ENCODE measurements around the gene GATD1. TPM values are rescaled to one million over a fixed set of nuclear protein-coding genes. Genes with fewer than 3 reads are reported as not detected.

GATD1 gene
- total RNA-seq, 1 experiment from 2014 or later: 88.7 TPM

GRCh38 chr11:727859-728748 is 49.2 kb downstream of the GATD1 start:
- Histone ChIP-seq H3K36me3 (ENCODE audit: control insufficient read depth in 1 of 2, insufficient read depth in 2 of 2, low read length in 2 of 2) (peaks cover 0 to 11% of the 10 kb centered on the region in 2 experiments; a peak in 1 of 4 replicates), H3K27ac (ENCODE audit: low read depth, low read length) (peak overlapping the region; percentile 70), H3K9me2 (ENCODE audit: insufficient read depth) (no peaks in the 10 kb centered on the region), H3K4me3 (replicated peaks in 1 of 2; ENCODE audit: low read depth in 1 of 2, low read length in 2 of 2) (0 out of 4 replicates have a peak overlapping the region, but pooled peaks of 1 of the 2 experiments have one; percentile 14), H2AFZ (ENCODE audit: low read depth, low read length, poor library complexity, severe bottlenecking) (no peak overlapping the region), H4K20me1 (ENCODE audit: insufficient read depth) (no peaks in the 10 kb centered on the region), H3K9me3 (ENCODE audit: control insufficient read depth in 1 of 2, insufficient read depth in 1 of 2, low read depth in 1 of 2, low read length in 2 of 2) (no peaks in the 10 kb centered on the region), H3K9ac (ENCODE audit: low read length) (peak overlapping the region; percentile 61), H3K4me1 (ENCODE audit: control insufficient read depth in 1 of 2, insufficient read depth in 2 of 2, low read length in 2 of 2) (peaks cover 7 to 24% of the 10 kb centered on the region in 2 experiments; a peak in 3 of 4 replicates), H3K27me3 (ENCODE audit: insufficient read depth, low read length) (no peaks in the 10 kb centered on the region), H3K4me2 (ENCODE audit: low read length) (peak overlapping the region; percentile 78), H3K79me2 (ENCODE audit: insufficient read depth, low read length) (no peaks in the 10 kb centered on the region)
- intact Hi-C loops (cut with micrococcal nuclease): loop anchor here (2.0 kb wide), 2 partner anchors 37 to 173 kb away; no protein-coding TSS in a partner anchor
- ChIA-PET RAD21 (ENCODE audit: low non-redundant PET in 1 of 2, low total read pairs in 2 of 2, uncharacterized antibody in 2 of 2, unreplicated experiment in 2 of 2) (interaction anchor here (0.6 kb wide), 2 partner anchors 31 to 172 kb away, joined by 3 read pairs; no protein-coding TSS in a partner anchor), POLR2A (interaction anchor here (1.2 kb wide), 2 partner anchors 12 to 35 kb away, joined by 3 to 4 read pairs; no protein-coding TSS in a partner anchor), CTCF (interaction anchor here (0.7 to 2.1 kb wide), 9 partner anchors 9 to 35 kb away, joined by 3 to 10 read pairs (median 6); partner anchors contain the start of genes DEAF1, EPS8L2, TALDO1 and TMEM80)
- BruUV-seq (replicated peaks): no TSS peak
- peak; percentile 91 for ATAC-seq
- peak; percentile 91 for DNase-seq (ENCODE audit: low read depth, low spot score)
- TF ChIP-seq ZBTB33 (IDR thresholded peaks at IDR 0.05; ENCODE audit: extremely low read depth, insufficient replicate concordance, low read length): no peak
- TF ChIP-seq MAX (IDR thresholded peaks at IDR 0.05): peak; percentile 83
- TF ChIP-seq ATF3 (IDR thresholded peaks at IDR 0.05): no peak
- no peak for TF ChIP-seq ELF1 (IDR thresholded peaks at IDR 0.05; ENCODE audit: borderline replicate concordance, low read depth)
- no peak for TF ChIP-seq TCF7L2 (IDR thresholded peaks at IDR 0.05; ENCODE audit: borderline replicate concordance, extremely low read depth, insufficient read depth, insufficient read length)
- no peak for TF ChIP-seq REST (IDR thresholded peaks at IDR 0.05; ENCODE audit: low read depth)
- no peak for TF ChIP-seq CBX3 (IDR thresholded peaks at IDR 0.05; ENCODE audit: low read depth)
- peak; percentile 9; the same call in 1 of the 2 replicates for TF ChIP-seq ZFX (IDR thresholded peaks at IDR 0.05)
- TF ChIP-seq POLR2AphosphoS5 (IDR thresholded peaks at IDR 0.05; ENCODE audit: low read depth, low read length): peak; percentile 75
- no peak for TF ChIP-seq SRF (IDR thresholded peaks at IDR 0.05; ENCODE audit: low read depth)
- no peak for TF ChIP-seq EZH2 (IDR thresholded peaks at IDR 0.05)
- peak; percentile 26 for TF ChIP-seq YY1 (IDR thresholded peaks at IDR 0.05; ENCODE audit: extremely low read depth, insufficient replicate concordance, low read depth, low read length)
- peak; percentile 98 to 100 (median 99) for TF ChIP-seq CTCF (IDR thresholded peaks at IDR 0.05 in 2 of 3, conservative IDR thresholded peaks at IDR 0.05 in 1 of 3; ENCODE audit: borderline replicate concordance in 1 of 3, insufficient read depth in 1 of 3, low read depth in 2 of 3, low read length in 2 of 3)
- TF ChIP-seq SP1 (IDR thresholded peaks at IDR 0.05; ENCODE audit: low read depth): no peak; the same call in 1 of the 2 replicates
- no peak for TF ChIP-seq CEBPB (IDR thresholded peaks at IDR 0.05; ENCODE audit: low read depth)
- TF ChIP-seq ZNF274 (IDR thresholded peaks at IDR 0.05; ENCODE audit: low read depth, low read length): no peak
